Measurements from ENCODE around the gene ZNF320. TPM values are rescaled to one million over a fixed set of nuclear protein-coding genes. Genes with fewer than 3 reads are reported as not detected.

ZNF320 gene
- total and polyA plus RNA-seq, 9 of the 15 experiments (the other 6 are each of a cell fraction or from before 2014, with no cell fraction given) = 5.4 to 25.6 (median 11.7) TPM

- peak; percentile 82 for TF ChIP-seq SP1 (CRISPR knock-in tag; IDR thresholded peaks at IDR 0.05)
- TF ChIP-seq GTF2F1 (IDR thresholded peaks at IDR 0.05; ENCODE audit: low read depth, low read length) = peak; percentile 54; the same call in 1 of the 2 replicates
- TF ChIP-seq POLR2B (IDR thresholded peaks at IDR 0.05; ENCODE audit: low read depth, partially characterized antibody) = peak; percentile 80
- TF ChIP-seq ZC3H4 (CRISPR knock-in tag; IDR thresholded peaks at IDR 0.05; ENCODE audit: borderline replicate concordance) = no peak
- TF ChIP-seq ZNF518B (CRISPR knock-in tag; IDR thresholded peaks at IDR 0.05) = no peak
- no peak for TF ChIP-seq IRF2 (CRISPR knock-in tag; IDR thresholded peaks at IDR 0.05)
- TF ChIP-seq CHCHD3 (CRISPR knock-in tag; IDR thresholded peaks at IDR 0.05) = no peak
- TF ChIP-seq RAD21 (CRISPR knock-in tag; conservative IDR thresholded peaks at IDR 0.05 in 1 of 2, IDR thresholded peaks at IDR 0.05 in 1 of 2) = 0 out of 4 replicates have a peak, but pooled peaks of 1 of the 2 experiments have one; percentile 6
- TF ChIP-seq FOXJ2 (tag; IDR thresholded peaks at IDR 0.05) = no peak
- TF ChIP-seq MYC (IDR thresholded peaks at IDR 0.05; ENCODE audit: low read depth, low read length) = peak; percentile 90
- 0 out of 2 replicates have a peak, but pooled peaks have one; percentile 39 for TF ChIP-seq MYC (CRISPR knock-in tag; IDR thresholded peaks at IDR 0.05; ENCODE audit: borderline replicate concordance, low read depth)
- 0 out of 2 replicates have a peak, but pooled peaks have one; percentile 46 for TF ChIP-seq XRCC5 (IDR thresholded peaks at IDR 0.05; ENCODE audit: low read depth, low read length)
- TF ChIP-seq SIN3A (IDR thresholded peaks at IDR 0.05; ENCODE audit: borderline replicate concordance in 2 of 2, control insufficient read depth in 1 of 2, low read depth in 2 of 2, low read length in 2 of 2) = peak; percentile 41 to 60; a peak in 2 of 4 replicates
- TF ChIP-seq SFPQ (IDR thresholded peaks at IDR 0.05; ENCODE audit: low read depth, low read length) = no peak
- TF ChIP-seq HNRNPUL1 (IDR thresholded peaks at IDR 0.05; ENCODE audit: low read length) = no peak
- TF ChIP-seq ELF1 (tag; IDR thresholded peaks at IDR 0.05) = peak; percentile 84
- 0 out of 2 replicates have a peak, but pooled peaks have one; percentile 57 for TF ChIP-seq ETV5 (CRISPR knock-in tag; IDR thresholded peaks at IDR 0.05; ENCODE audit: low read depth)
- TF ChIP-seq PHF8 (IDR thresholded peaks at IDR 0.05; ENCODE audit: borderline replicate concordance, low read length) = peak; percentile 93; the same call in 1 of the 2 replicates
These were observed at the start of gene ZNF320 (continued) for GRCh38 chr19:52897138-52897935.

All from K562 (cell line).